ENCODE data around the gene CD47.

DNA sequence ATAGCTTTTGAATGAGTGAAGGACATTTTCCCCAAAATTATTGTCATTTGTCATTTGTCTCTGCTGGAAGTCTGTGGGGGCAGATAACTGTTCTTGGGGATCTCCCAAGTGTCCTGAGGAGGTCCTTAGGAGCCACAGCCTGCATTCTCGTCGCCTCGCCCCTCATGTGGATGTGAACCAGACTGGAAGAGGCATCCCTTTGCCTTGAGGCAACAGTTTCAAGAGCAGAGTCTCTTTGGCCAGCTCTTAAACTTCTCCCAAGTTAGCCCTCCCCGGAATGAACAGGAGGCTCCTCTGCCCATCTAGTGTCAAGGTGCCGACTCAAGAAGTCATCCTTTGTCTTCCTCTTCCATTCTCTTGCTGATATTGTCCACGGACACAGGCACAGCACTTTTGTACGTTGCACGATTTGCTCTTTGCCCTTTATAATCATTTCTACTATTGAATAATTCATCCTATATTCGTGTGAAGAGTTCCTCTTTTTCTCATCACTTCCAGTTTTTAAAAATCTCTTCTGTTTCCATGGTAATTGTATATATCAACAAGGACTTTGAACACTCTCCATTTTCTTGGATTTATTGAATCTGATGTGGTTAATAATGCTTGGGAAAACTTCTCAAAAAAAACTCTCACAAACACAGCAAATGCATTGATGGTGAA, 40.8 kb upstream of the CD47 start:
- TF ChIP-seq CEBPB (IDR thresholded peaks at IDR 0.05; ENCODE audit: borderline replicate concordance, low read depth, low read length) (no peak), FOXK2 (IDR thresholded peaks at IDR 0.05) (no peak), ZNF841 (CRISPR knock-in tag; IDR thresholded peaks at IDR 0.05; ENCODE audit: borderline replicate concordance) (no peak), RARG (CRISPR knock-in tag; IDR thresholded peaks at IDR 0.05; ENCODE audit: low read depth) (no peak), ZNF10 (CRISPR knock-in tag; IDR thresholded peaks at IDR 0.05; ENCODE audit: borderline replicate concordance, low read depth) (no peak), ZNF543 (CRISPR knock-in tag; IDR thresholded peaks at IDR 0.05) (no peak), SIN3A (IDR thresholded peaks at IDR 0.05; ENCODE audit: borderline replicate concordance, low read depth, low read length) (no peak), SRF (IDR thresholded peaks at IDR 0.05; ENCODE audit: low read depth, low read length) (no peak)
- TF ChIP-seq, protein P1, sequence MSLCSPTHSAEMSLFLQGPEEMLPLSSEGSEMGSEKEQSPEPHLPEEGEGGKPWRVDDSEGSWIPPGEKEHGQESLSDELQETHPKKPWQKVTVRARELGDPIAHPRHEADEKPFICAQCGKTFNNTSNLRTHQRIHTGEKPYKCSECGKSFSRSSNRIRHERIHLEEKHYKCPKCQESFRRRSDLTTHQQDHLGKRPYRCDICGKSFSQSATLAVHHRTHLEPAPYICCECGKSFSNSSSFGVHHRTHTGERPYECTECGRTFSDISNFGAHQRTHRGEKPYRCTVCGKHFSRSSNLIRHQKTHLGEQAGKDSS (CRISPR knock-in tag; IDR thresholded peaks at IDR 0.05; ENCODE audit: borderline replicate concordance, low read depth): no peak
- TF ChIP-seq, protein P2, sequence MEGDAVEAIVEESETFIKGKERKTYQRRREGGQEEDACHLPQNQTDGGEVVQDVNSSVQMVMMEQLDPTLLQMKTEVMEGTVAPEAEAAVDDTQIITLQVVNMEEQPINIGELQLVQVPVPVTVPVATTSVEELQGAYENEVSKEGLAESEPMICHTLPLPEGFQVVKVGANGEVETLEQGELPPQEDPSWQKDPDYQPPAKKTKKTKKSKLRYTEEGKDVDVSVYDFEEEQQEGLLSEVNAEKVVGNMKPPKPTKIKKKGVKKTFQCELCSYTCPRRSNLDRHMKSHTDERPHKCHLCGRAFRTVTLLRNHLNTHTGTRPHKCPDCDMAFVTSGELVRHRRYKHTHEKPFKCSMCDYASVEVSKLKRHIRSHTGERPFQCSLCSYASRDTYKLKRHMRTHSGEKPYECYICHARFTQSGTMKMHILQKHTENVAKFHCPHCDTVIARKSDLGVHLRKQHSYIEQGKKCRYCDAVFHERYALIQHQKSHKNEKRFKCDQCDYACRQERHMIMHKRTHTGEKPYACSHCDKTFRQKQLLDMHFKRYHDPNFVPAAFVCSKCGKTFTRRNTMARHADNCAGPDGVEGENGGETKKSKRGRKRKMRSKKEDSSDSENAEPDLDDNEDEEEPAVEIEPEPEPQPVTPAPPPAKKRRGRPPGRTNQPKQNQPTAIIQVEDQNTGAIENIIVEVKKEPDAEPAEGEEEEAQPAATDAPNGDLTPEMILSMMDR (CRISPR knock-in tag; IDR thresholded peaks at IDR 0.05): no peak
- TF ChIP-seq, protein P3, sequence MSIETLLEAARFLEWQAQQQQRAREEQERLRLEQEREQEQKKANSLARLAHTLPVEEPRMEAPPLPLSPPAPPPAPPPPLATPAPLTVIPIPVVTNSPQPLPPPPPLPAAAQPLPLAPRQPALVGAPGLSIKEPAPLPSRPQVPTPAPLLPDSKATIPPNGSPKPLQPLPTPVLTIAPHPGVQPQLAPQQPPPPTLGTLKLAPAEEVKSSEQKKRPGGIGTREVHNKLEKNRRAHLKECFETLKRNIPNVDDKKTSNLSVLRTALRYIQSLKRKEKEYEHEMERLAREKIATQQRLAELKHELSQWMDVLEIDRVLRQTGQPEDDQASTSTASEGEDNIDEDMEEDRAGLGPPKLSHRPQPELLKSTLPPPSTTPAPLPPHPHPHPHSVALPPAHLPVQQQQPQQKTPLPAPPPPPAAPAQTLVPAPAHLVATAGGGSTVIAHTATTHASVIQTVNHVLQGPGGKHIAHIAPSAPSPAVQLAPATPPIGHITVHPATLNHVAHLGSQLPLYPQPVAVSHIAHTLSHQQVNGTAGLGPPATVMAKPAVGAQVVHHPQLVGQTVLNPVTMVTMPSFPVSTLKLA (IDR thresholded peaks at IDR 0.05): no peak
- TF ChIP-seq, protein P4, sequence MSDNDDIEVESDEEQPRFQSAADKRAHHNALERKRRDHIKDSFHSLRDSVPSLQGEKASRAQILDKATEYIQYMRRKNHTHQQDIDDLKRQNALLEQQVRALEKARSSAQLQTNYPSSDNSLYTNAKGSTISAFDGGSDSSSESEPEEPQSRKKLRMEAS (IDR thresholded peaks at IDR 0.05): no peak
